Measurements from ENCODE around the gene TMEM143.
"Not testable (repeated sequence)": the region's sequence is repeated elsewhere in the genome, so short reads cannot be mapped to it uniquely, and the experiment has no call there.

TMEM143 gene

GRCh38 chr19:48319647-48320541 is 43.8 kb downstream of the TMEM143 start:
- H3K79me2 ChIP-seq: no peaks in the 10 kb centered on the region
- H3K36me3 ChIP-seq (ENCODE audit: control insufficient read depth, insufficient read depth, low read length): no peaks in the 10 kb centered on the region
- H3K4me1 ChIP-seq: peaks cover 12% of the 10 kb centered on the region
- peak overlapping the region; percentile 94 for H3K4me3 ChIP-seq (ENCODE audit: low read depth, low read length)
- H3K27ac ChIP-seq: peak overlapping the region; percentile 96
- peak overlapping the region; percentile 93 for H2AFZ ChIP-seq
- peak; percentile 94 for TF ChIP-seq CTCF (IDR thresholded peaks at IDR 0.05)
- no peaks in the 10 kb centered on the region for H3K9me3 ChIP-seq (ENCODE audit: control insufficient read depth, low read length)
- no peaks in the 10 kb centered on the region for H3K27me3 ChIP-seq (ENCODE audit: control insufficient read depth, insufficient read depth, low read length)
- H3K4me2 ChIP-seq (ENCODE audit: low read length): peak overlapping the region; percentile 94
- no peak overlapping the region for H3K9ac ChIP-seq

DNA sequence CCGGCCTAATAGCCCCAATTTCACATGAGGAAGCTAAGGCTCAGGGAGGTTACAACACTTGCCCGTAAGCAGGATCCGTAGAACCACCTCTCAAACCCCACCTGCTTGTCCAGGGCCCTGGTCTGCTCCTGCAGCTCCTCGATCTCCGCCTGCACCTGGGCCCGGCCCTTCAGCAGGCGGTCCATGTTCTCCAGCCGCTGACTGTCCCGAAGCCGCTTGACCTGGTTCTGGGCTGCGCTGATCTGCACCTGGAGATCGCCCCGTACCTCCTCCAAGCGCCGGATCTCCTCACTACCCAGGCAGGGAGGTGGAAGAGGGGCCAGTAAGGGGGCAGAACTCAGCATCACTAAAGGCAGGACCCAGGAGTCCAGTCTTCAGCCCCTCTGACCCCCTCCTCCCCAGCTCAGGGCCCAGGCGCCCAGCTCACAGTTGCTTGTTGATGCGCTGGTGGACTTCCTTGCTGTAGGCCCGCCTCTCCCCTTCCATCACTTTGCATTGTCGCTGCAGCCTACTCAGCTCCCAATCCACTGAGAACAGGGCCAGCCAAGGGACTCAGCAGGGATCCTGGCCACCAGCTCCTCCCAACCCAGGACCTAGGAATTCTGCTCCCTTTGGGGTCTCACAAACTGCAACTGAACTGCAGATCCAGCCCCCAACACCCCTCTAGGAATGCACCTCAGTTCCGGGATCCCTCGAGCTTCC is 45.3 kb downstream of the TMEM143 start:
- TF ChIP-seq CTCF (IDR thresholded peaks at IDR 0.05): no peak

DNA sequence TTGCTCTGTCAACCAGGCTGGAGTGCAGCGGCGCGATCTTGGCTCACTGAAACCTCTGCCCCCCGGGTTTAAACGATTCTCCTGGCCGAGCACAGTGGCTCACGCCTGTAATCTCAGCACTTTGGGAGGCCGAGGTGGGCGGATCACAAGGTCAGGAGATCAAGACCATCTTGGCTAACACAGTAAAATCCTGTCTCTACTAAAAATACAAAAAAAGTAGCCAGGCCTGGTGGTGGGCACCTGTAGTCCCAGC is 46.1 kb downstream of the TMEM143 start:
- H3K27ac ChIP-seq; H3K4me2 ChIP-seq (ENCODE audit: low read length); H3K36me3 ChIP-seq (ENCODE audit: control insufficient read depth, insufficient read depth, low read length); H2AFZ ChIP-seq; H3K4me3 ChIP-seq (ENCODE audit: low read depth, low read length); H3K9me3 ChIP-seq (ENCODE audit: control insufficient read depth, low read length); H3K9ac ChIP-seq; H3K79me2 ChIP-seq; H3K27me3 ChIP-seq (ENCODE audit: control insufficient read depth, insufficient read depth, low read length): not testable (repeated sequence)
- peaks cover 12% of the 10 kb centered on the region for H3K4me1 ChIP-seq

More for the DNA sequence above, 45.3 kb downstream of the TMEM143 start:
- Histone ChIP-seq H3K9me3 (ENCODE audit: control insufficient read depth, low read length) (no peaks in the 10 kb centered on the region), H3K4me2 (ENCODE audit: low read length) (no peak overlapping the region), H3K79me2 (no peaks in the 10 kb centered on the region), H2AFZ (no peak overlapping the region), H3K27me3 (ENCODE audit: control insufficient read depth, insufficient read depth, low read length) (no peaks in the 10 kb centered on the region), H3K4me3 (ENCODE audit: low read depth, low read length) (no peak overlapping the region), H3K9ac (no peak overlapping the region), H3K36me3 (ENCODE audit: control insufficient read depth, insufficient read depth, low read length) (no peaks in the 10 kb centered on the region), H3K27ac (no peak overlapping the region), H3K4me1 (peaks cover 12% of the 10 kb centered on the region)

GRCh38 chr19:48315712-48316111 is 48.0 kb downstream of the TMEM143 start:
- H3K4me2 ChIP-seq (ENCODE audit: low read length): no peak overlapping the region
- H2AFZ ChIP-seq: no peak overlapping the region
- H3K27ac ChIP-seq: no peak overlapping the region
- no peak for TF ChIP-seq CTCF (IDR thresholded peaks at IDR 0.05)
- H3K4me1 ChIP-seq: peaks cover 7% of the 10 kb centered on the region
- no peaks in the 10 kb centered on the region for H3K36me3 ChIP-seq (ENCODE audit: control insufficient read depth, insufficient read depth, low read length)
- no peak overlapping the region for H3K4me3 ChIP-seq (ENCODE audit: low read depth, low read length)
- H3K27me3 ChIP-seq (ENCODE audit: control insufficient read depth, insufficient read depth, low read length): no peaks in the 10 kb centered on the region
- no peaks in the 10 kb centered on the region for H3K9me3 ChIP-seq (ENCODE audit: control insufficient read depth, low read length)
- no peak overlapping the region for H3K9ac ChIP-seq
- H3K79me2 ChIP-seq: no peaks in the 10 kb centered on the region

GRCh38 chr19:48311384-48311783 is 52.4 kb downstream of the TMEM143 start:
- H3K27me3 ChIP-seq (ENCODE audit: control insufficient read depth, insufficient read depth, low read length): no peaks in the 10 kb centered on the region
- no peaks in the 10 kb centered on the region for H3K79me2 ChIP-seq
- H3K9ac ChIP-seq: no peak overlapping the region
- no peak overlapping the region for H3K27ac ChIP-seq
- TF ChIP-seq CTCF (IDR thresholded peaks at IDR 0.05): no peak
- no peaks in the 10 kb centered on the region for H3K36me3 ChIP-seq (ENCODE audit: control insufficient read depth, insufficient read depth, low read length)
- no peaks in the 10 kb centered on the region for H3K9me3 ChIP-seq (ENCODE audit: control insufficient read depth, low read length)
- no peak overlapping the region for H3K4me2 ChIP-seq (ENCODE audit: low read length)
- no peak overlapping the region for H2AFZ ChIP-seq
- H3K4me1 ChIP-seq: peaks cover 15% of the 10 kb centered on the region
- H3K4me3 ChIP-seq (ENCODE audit: low read depth, low read length): no peak overlapping the region
